ENCODE data around the gene BANP. TPM values are rescaled to one million over a fixed set of nuclear protein-coding genes. Genes with fewer than 3 reads are reported as not detected.

The BANP gene
- total and polyA plus RNA-seq, 2 of the 8 experiments (the other 6 are each of a cell fraction or from before 2014, with no cell fraction given), result 25.8 to 39.8 TPM

GRCh38 chr16:88003316-88003715, 52.1 kb downstream of the BANP start:
- ChIA-PET CTCF (ENCODE audit: partially characterized antibody) (interaction anchor here (0.9 to 4.5 kb wide), 2 partner anchors 10 to 19 kb away, joined by 4 to 27 read pairs; no protein-coding TSS in a partner anchor), POLR2A (ENCODE audit: partially characterized antibody) (no interaction called here)
- Histone ChIP-seq H3K56ac (replicated peaks; ENCODE audit: insufficient read length, low read depth, low read length) (no peak overlapping the region), H3K36me3 (ENCODE audit: control insufficient read depth in 2 of 4, insufficient read depth in 4 of 4, low read length in 3 of 4) (peaks cover 0 to 10% (median 7%) of the 10 kb centered on the region in 4 experiments; a peak in 5 of 8 replicates), H2AK5ac (ENCODE audit: low read depth, low read length) (no peak overlapping the region), H2BK20ac (ENCODE audit: low read length) (no peak overlapping the region), H2BK5ac (ENCODE audit: low read depth, low read length) (no peak overlapping the region), H2BK15ac (ENCODE audit: low read length) (no peak overlapping the region), H3K27ac (ENCODE audit: low read depth, low read length) (no peak overlapping the region), H3K27me3 (replicated peaks in 1 of 4; ENCODE audit: control insufficient read depth in 3 of 4, extremely low read depth in 1 of 4, insufficient read depth in 3 of 4, low read length in 3 of 4) (no peaks in the 10 kb centered on the region), H2AFZ (ENCODE audit: low read length) (no peak overlapping the region), H3K23ac (ENCODE audit: insufficient read length) (no peak overlapping the region), H4K91ac (replicated peaks; ENCODE audit: insufficient read length, low read length) (no peak overlapping the region), H4K20me1 (replicated peaks in 1 of 2; ENCODE audit: control insufficient read depth in 1 of 2, insufficient read depth in 2 of 2, low read length in 2 of 2) (peaks cover 0 to 3% of the 10 kb centered on the region in 2 experiments), H3K79me2 (ENCODE audit: control insufficient read depth in 1 of 2, insufficient read depth in 2 of 2, low read length in 2 of 2) (peaks cover 0 to 3% of the 10 kb centered on the region in 2 experiments; a peak in 2 of 4 replicates), H3K9me3 (ENCODE audit: insufficient read depth in 2 of 2, low read depth in 1 of 2, low read length in 1 of 2) (no peaks in the 10 kb centered on the region), H4K8ac (ENCODE audit: extremely low read depth, insufficient read depth, low read length) (no peak overlapping the region), H3K18ac (ENCODE audit: extremely low read depth, low read length) (no peak overlapping the region), H3K4ac (replicated peaks; ENCODE audit: insufficient read length, low read depth, low read length) (no peak overlapping the region), H3K9ac (replicated peaks in 1 of 4; ENCODE audit: extremely low read depth in 1 of 4, low read depth in 3 of 4, low read length in 3 of 4) (no peak overlapping the region), H3K4me2 (ENCODE audit: insufficient read depth in 1 of 2, low read depth in 2 of 2, low read length in 2 of 2) (no peak overlapping the region), H3K79me1 (ENCODE audit: low read depth, low read length) (peaks cover 14% of the 10 kb centered on the region; the same call in 1 of the 2 replicates), H3K4me1 (replicated peaks in 1 of 4; ENCODE audit: control insufficient read depth in 3 of 4, insufficient read depth in 4 of 4, low read length in 3 of 4) (no peaks in the 10 kb centered on the region), H2BK120ac (replicated peaks; ENCODE audit: low read depth, low read length) (no peak overlapping the region), H4K5ac (ENCODE audit: insufficient read length, low read depth, low read length) (no peak overlapping the region), H3K4me3 (ENCODE audit: extremely low read depth in 1 of 4, insufficient read depth in 2 of 4, low read depth in 3 of 4, low read length in 4 of 4) (no peak overlapping the region), H3K23me2 (ENCODE audit: low read depth, low read length) (no peaks in the 10 kb centered on the region), H2BK12ac (ENCODE audit: low read depth, low read length) (no peak overlapping the region), H3K14ac (ENCODE audit: insufficient read length) (no peak overlapping the region)
- FAIRE-seq (no peak), DNase-seq (ENCODE audit: low read depth in 1 of 2, low spot score in 2 of 2) (no peak)
- 84% methylated on average over 6 of the region's 6 CpGs; no CpG with 5 or more reads in 1 of the 2 experiments for WGBS, 2 experiments (ENCODE audit: extremely low coverage in 1 of 2, insufficient coverage in 1 of 2, insufficient read length in 1 of 2, insufficient replicate concordance in 2 of 2, low coverage in 1 of 2, low lambda C conversion rate in 2 of 2, missing lambda C conversion rate in 1 of 2)
- TF ChIP-seq SRF (IDR thresholded peaks at IDR 0.05; ENCODE audit: low read depth, low read length) (no peak), RAD21 (IDR thresholded peaks at IDR 0.05 in 1 of 2, conservative IDR thresholded peaks at IDR 0.05 in 1 of 2; ENCODE audit: low read depth in 2 of 2, low read length in 2 of 2) (no peak), BRCA1 (IDR thresholded peaks at IDR 0.05; ENCODE audit: low read depth, low read length) (no peak), YY1 (IDR thresholded peaks at IDR 0.05; ENCODE audit: low read depth, low read length) (no peak), KDM1A (IDR thresholded peaks at IDR 0.05; ENCODE audit: borderline replicate concordance, low read length) (no peak), KDM5A (IDR thresholded peaks at IDR 0.05; ENCODE audit: low read length) (no peak), RXRA (IDR thresholded peaks at IDR 0.05; ENCODE audit: insufficient read depth, low read depth, low read length) (no peak), SP2 (IDR thresholded peaks at IDR 0.05; ENCODE audit: low read length) (no peak), SUZ12 (IDR thresholded peaks at IDR 0.05; ENCODE audit: low read length) (no peak), TAF1 (IDR thresholded peaks at IDR 0.05; ENCODE audit: low read depth, low read length) (no peak), RBBP5 (IDR thresholded peaks at IDR 0.05; ENCODE audit: borderline replicate concordance, low read depth, low read length) (no peak), CREB1 (IDR thresholded peaks at IDR 0.05) (no peak), JUN (IDR thresholded peaks at IDR 0.05; ENCODE audit: low read depth, low read length) (no peak), GABPA (IDR thresholded peaks at IDR 0.05; ENCODE audit: borderline replicate concordance, insufficient read depth, low read length) (no peak), JUND (IDR thresholded peaks at IDR 0.05; ENCODE audit: low read length) (no peak)
